Transverse colon (tissue), 4 donors: ENCODE measurements around the gene NLRC3. TPM values are rescaled to one million over a fixed set of nuclear protein-coding genes. Genes with fewer than 3 reads are reported as not detected.

Experiments
- DNase-seq: peaks from one replicate; pipeline ENCODE4 v3.0.0-alpha.2; 2019
- H3K27ac ChIP-seq, 4 donors: fragments of 200-600 bp; sonication (generic); 2 replicates each; pipeline ENCODE4 v1.5.1; 2016 to 2018; ENCODE audit warnings: inconsistent platforms in 4 of 4
- H3K27me3 ChIP-seq: fragments of 200-600 bp; sonication (generic); 2 replicates; pipeline ENCODE4 v1.5.1; 2017; ENCODE audit warnings: inconsistent platforms
- H3K36me3 ChIP-seq, 4 donors: fragments of 200-600 bp; sonication (generic); 2 replicates each; pipeline ENCODE4 v1.5.1; 2017 to 2019; ENCODE audit warnings: inconsistent platforms in 4 of 4
- H3K4me1 ChIP-seq, 4 donors: fragments of 200-600 bp; sonication (generic); 2 replicates each; pipeline ENCODE4 v1.5.1; 2017 to 2020; ENCODE audit warnings: inconsistent platforms in 4 of 4
- H3K4me3 ChIP-seq, 4 donors: fragments of 200-600 bp; sonication (generic); 1 replicate in 1 of 4; 2 replicates in 3 of 4; pipeline versions ENCODE4 v1.5.1 to v1.6.1; 2017 to 2019; ENCODE audit warnings: inconsistent platforms in 4 of 4
- H3K9me3 ChIP-seq, 2 donors: fragments of 200-600 bp; sonication (generic); 2 replicates each; pipeline ENCODE4 v1.5.1; 2017 to 2019; ENCODE audit warnings: inconsistent platforms in 2 of 2
- CTCF ChIP-seq, 5 experiments: fragments of 200-600 bp in 3 of 5; fragments of 450-650 bp in 2 of 5; sonication (generic) in 3 of 5; IDR thresholded peaks; 1 replicate in 2 of 5; 2 replicates in 3 of 5; pipeline ENCODE4 v1.5.1; 2016 to 2017; ENCODE audit warnings: antibody characterized with exemption in 5 of 5, inconsistent platforms in 3 of 5, mild to moderate bottlenecking in 2 of 5, moderate library complexity in 1 of 5
- EP300 ChIP-seq: sonication (generic); formaldehyde crosslinking; IDR thresholded peaks from one replicate; pipeline ENCODE4 v1.6.1; 2017; ENCODE audit warnings: antibody characterized with exemption, low read depth
- POLR2A ChIP-seq: fragments of 450-650 bp; IDR thresholded peaks from one replicate; pipeline ENCODE4 v1.6.1; 2016; ENCODE audit warnings: antibody characterized with exemption, mild to moderate bottlenecking, moderate library complexity
- POLR2AphosphoS5 ChIP-seq, 3 donors: sonication (generic); formaldehyde crosslinking; IDR thresholded peaks; one replicate each; pipeline ENCODE4 v1.6.1; 2016; ENCODE audit warnings: antibody characterized with exemption in 3 of 3
- WGBS, 2 donors: methylation state at CpG; one replicate each; pipeline ENCODE4 v1.1.5; 2018; ENCODE audit warnings: low coverage in 1 of 2; 5-methylcytosine and 5-hydroxymethylcytosine counted together
- in situ Hi-C, 4 donors: fragments of 200-750 bp; cut with MboI; loops; one replicate each; pipeline versions ENCODE4 v1.15.0 to v1.15.1; 2017; ENCODE audit warnings: low sequenced_read_pairs in 3 of 4, low pct_ligation_motif_present in 1 of 4, low pct_unique_long_range_greater_than_20kb in 1 of 4
- intact Hi-C: fragments of 100-400 bp; cut with DNase I; formaldehyde crosslinking; loops from one replicate; pipeline ENCODE4 v1.15.1; 2023; ENCODE audit warnings: low total_unique reads
- total RNA-seq, 4 donors: library from RNA; depleted of rRNA; stranded (reverse); fragments of >200 nt; gene quantifications; one replicate each; pipeline ENCODE4 v1.1.0, GENCODE V29; 2016

NLRC3 gene
- total RNA-seq, 4 donors from 2014 or later, result 2.3 to 12.3 (median 5.1) TPM

- TF ChIP-seq EP300 (no peak), POLR2A (no peak), CTCF (IDR thresholded peaks at IDR 0.05) (no peak), POLR2AphosphoS5 (IDR thresholded peaks at IDR 0.05) (no peak)
- intact Hi-C loops (no loop called here), in situ Hi-C loops (no loop called here)
- Histone ChIP-seq H3K36me3 (peaks cover 0 to 18% (median 2%) of the 10 kb centered on the region in 4 donors), H3K4me3 (no peak overlapping the region), H3K27ac (no peak overlapping the region), H3K4me1 (no peaks in the 10 kb centered on the region), H3K9me3 (no peaks in the 10 kb centered on the region), H3K27me3 (no peaks in the 10 kb centered on the region)
- DNase-seq, result no peak
- 27 to 80% methylated on average over 1 to 6 of the region's 6 CpGs for WGBS, 2 donors
Measured at GRCh38 chr16:3518292-3518985, 58.8 kb downstream of the NLRC3 start.

- Histone ChIP-seq H3K9me3 (no peaks in the 10 kb centered on the region), H3K4me3 (no peak overlapping the region), H3K4me1 (no peaks in the 10 kb centered on the region), H3K27ac (no peak overlapping the region), H3K36me3 (peaks cover 0 to 16% (median 3%) of the 10 kb centered on the region in 4 donors), H3K27me3 (no peaks in the 10 kb centered on the region)
- 91 to 94% methylated on average over 3 to 4 of the region's 4 CpGs for WGBS, 2 donors
- no peak for DNase-seq
- intact Hi-C loops, result no loop called here
- TF ChIP-seq POLR2A, result no peak
- no peak for TF ChIP-seq POLR2AphosphoS5 (IDR thresholded peaks at IDR 0.05)
- no peak for TF ChIP-seq CTCF (IDR thresholded peaks at IDR 0.05)
- no peak for TF ChIP-seq EP300
- in situ Hi-C loops, result no loop called here
Measured at GRCh38 chr16:3515897-3516296, 61.3 kb downstream of the NLRC3 start.

- DNase-seq, result no peak
- intact Hi-C loops, result no loop called here
- Histone ChIP-seq H3K36me3 (peaks cover 0 to 16% (median 3%) of the 10 kb centered on the region in 4 donors), H3K4me3 (no peak overlapping the region), H3K27ac (no peak overlapping the region), H3K27me3 (no peaks in the 10 kb centered on the region), H3K4me1 (no peaks in the 10 kb centered on the region), H3K9me3 (no peaks in the 10 kb centered on the region)
- 88 to 100% methylated on average over 3 to 4 of the region's 4 CpGs for WGBS, 2 donors
- in situ Hi-C loops, result no loop called here
- TF ChIP-seq POLR2AphosphoS5 (IDR thresholded peaks at IDR 0.05) (no peak), CTCF (IDR thresholded peaks at IDR 0.05) (no peak), POLR2A (no peak), EP300 (no peak)
Measured at GRCh38 chr16:3514621-3515020, 62.6 kb downstream of the NLRC3 start.

- in situ Hi-C loops (no loop called here), intact Hi-C loops (no loop called here)
- Histone ChIP-seq H3K27me3 (no peaks in the 10 kb centered on the region), H3K36me3 (peaks cover 0 to 16% (median 3%) of the 10 kb centered on the region in 4 donors), H3K4me3 (no peak overlapping the region), H3K4me1 (no peaks in the 10 kb centered on the region), H3K9me3 (no peaks in the 10 kb centered on the region), H3K27ac (no peak overlapping the region)
- WGBS, 2 donors, result 83% methylated on average over 7 of the region's 7 CpGs; no CpG with 5 or more reads in 1 of the 2 donors
- TF ChIP-seq EP300 (no peak), POLR2AphosphoS5 (IDR thresholded peaks at IDR 0.05) (no peak), POLR2A (no peak), CTCF (IDR thresholded peaks at IDR 0.05) (no peak)
- DNase-seq, result no peak
Measured at GRCh38 chr16:3513892-3514583, 63.2 kb downstream of the NLRC3 start.
